K562 (cell line): ENCODE measurements around the gene CPLX4.

ENCODE experiments used
- ELF4 ChIP-seq: fragments of 450-650 bp; formaldehyde crosslinking; IDR thresholded peaks from 2 replicates; pipeline ENCODE4 v1.4.0; 2022; ENCODE audit warnings: missing genetic modification characterization
- FOXP4 ChIP-seq: sonication (generic); formaldehyde crosslinking; IDR thresholded peaks from 2 replicates; pipeline ENCODE4 v1.8.0; 2022; ENCODE audit warnings: mild to moderate bottlenecking, missing genetic modification reagents, borderline replicate concordance
- KDM5B ChIP-seq: fragments of 200-600 bp; sonication (generic); IDR thresholded peaks from 2 replicates; pipeline ENCODE4 v1.6.1; 2012; ENCODE audit warnings: low read depth, mild to moderate bottlenecking, moderate library complexity, low read length, control low read depth, inconsistent platforms; ENCODE audit not compliant: insufficient replicate concordance
- PHB2 ChIP-seq: fragments of 450-650 bp; IDR thresholded peaks from 2 replicates; pipeline ENCODE4 v1.6.1; 2017; ENCODE audit warnings: low read depth
- RFX5 ChIP-seq: IDR thresholded peaks from 2 replicates; pipeline ENCODE4 v1.6.1; 2011; ENCODE audit warnings: low read depth, mild to moderate bottlenecking, improper control_type of control experiment, low read length
- ZBTB12 ChIP-seq: fragments of 250-450 bp; sonication (Bioruptor Pico); IDR thresholded peaks from 2 replicates; pipeline ENCODE4 v1.4.0; 2020
- TF ChIP-seq, protein P1 (sequence below), 2 experiments: fragments of 450-650 bp; formaldehyde crosslinking in 1 of 2; IDR thresholded peaks; 2 replicates each; pipeline versions ENCODE4 v1.4.0 to v1.6.1; 2014 to 2020; ENCODE audit warnings: mild to moderate bottlenecking in 2 of 2, borderline replicate concordance in 1 of 2, low read depth in 1 of 2

GRCh38 chr18:59301929-59302328 is 16.5 kb downstream of the CPLX4 start:
- TF ChIP-seq, protein P1, sequence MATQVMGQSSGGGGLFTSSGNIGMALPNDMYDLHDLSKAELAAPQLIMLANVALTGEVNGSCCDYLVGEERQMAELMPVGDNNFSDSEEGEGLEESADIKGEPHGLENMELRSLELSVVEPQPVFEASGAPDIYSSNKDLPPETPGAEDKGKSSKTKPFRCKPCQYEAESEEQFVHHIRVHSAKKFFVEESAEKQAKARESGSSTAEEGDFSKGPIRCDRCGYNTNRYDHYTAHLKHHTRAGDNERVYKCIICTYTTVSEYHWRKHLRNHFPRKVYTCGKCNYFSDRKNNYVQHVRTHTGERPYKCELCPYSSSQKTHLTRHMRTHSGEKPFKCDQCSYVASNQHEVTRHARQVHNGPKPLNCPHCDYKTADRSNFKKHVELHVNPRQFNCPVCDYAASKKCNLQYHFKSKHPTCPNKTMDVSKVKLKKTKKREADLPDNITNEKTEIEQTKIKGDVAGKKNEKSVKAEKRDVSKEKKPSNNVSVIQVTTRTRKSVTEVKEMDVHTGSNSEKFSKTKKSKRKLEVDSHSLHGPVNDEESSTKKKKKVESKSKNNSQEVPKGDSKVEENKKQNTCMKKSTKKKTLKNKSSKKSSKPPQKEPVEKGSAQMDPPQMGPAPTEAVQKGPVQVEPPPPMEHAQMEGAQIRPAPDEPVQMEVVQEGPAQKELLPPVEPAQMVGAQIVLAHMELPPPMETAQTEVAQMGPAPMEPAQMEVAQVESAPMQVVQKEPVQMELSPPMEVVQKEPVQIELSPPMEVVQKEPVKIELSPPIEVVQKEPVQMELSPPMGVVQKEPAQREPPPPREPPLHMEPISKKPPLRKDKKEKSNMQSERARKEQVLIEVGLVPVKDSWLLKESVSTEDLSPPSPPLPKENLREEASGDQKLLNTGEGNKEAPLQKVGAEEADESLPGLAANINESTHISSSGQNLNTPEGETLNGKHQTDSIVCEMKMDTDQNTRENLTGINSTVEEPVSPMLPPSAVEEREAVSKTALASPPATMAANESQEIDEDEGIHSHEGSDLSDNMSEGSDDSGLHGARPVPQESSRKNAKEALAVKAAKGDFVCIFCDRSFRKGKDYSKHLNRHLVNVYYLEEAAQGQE (IDR thresholded peaks at IDR 0.05; ENCODE audit: borderline replicate concordance): no peak
- TF ChIP-seq, protein P1 (CRISPR knock-in tag; IDR thresholded peaks at IDR 0.05; ENCODE audit: low read depth): no peak
- no peak for TF ChIP-seq ZBTB12 (CRISPR knock-in tag)
- TF ChIP-seq FOXP4: no peak
- no peak for TF ChIP-seq PHB2
- no peak for TF ChIP-seq RFX5
- TF ChIP-seq ELF4: no peak
- TF ChIP-seq KDM5B: no peak
